K562 (cell line): ENCODE measurements around the gene WDPCP. TPM values are rescaled to one million over a fixed set of nuclear protein-coding genes. Genes with fewer than 3 reads are reported as not detected.

ENCODE experiments used
- ATAC-seq: fragments of 200-7000 bp; cut with Tn5 transposase; 3 replicates; pipeline ENCODE4 v1.9.1; 2020; ENCODE audit warnings: moderate library complexity
- BruUV-seq: library from RNA; stranded (reverse); fragments of 400-500 nt; replicated peaks from 2 replicates; lab custom pipeline; 2021; lab: Mats Ljungman, UMichigan
- CTCF ChIA-PET: fragments of 300-600 bp; formaldehyde crosslinking; extraction: SDS; loops from one replicate; lab custom pipeline; 2021; ENCODE audit warnings: low intra/inter-chr PET ratio; lab: Yijun Ruan, JAX
- POLR2A ChIA-PET: fragments of 300-600, 350-650 bp; sonication (Branson Sonifier 250); formaldehyde crosslinking; extraction: SDS; loops from one replicate; lab custom pipeline; 2021; ENCODE audit warnings: antibody characterized with exemption, inconsistent platforms; lab: Yijun Ruan, JAX
- DNase-seq, 4 experiments: peaks; one replicate each; pipeline versions ENCODE4 v3.0.0 to v3.0.0-alpha.2; 2011 to 2018; ENCODE audit warnings: low spot score in 3 of 4, mixed read lengths in 3 of 4; ENCODE audit errors: extremely low read depth in 1 of 4
- FAIRE-seq: peaks from 2 replicates; lab custom pipeline; 2011; peaks lifted over from hg19 to GRCh38; lab: Jason Lieb, UNC
- H2AFZ ChIP-seq: 2 replicates; pipeline ENCODE4 v1.6.0; 2011; ENCODE audit warnings: low read depth, low read length, control low read depth, inconsistent platforms
- H3K27ac ChIP-seq: fragments of 200-600 bp; 3 replicates; pipeline ENCODE4 v1.8.0; 2011; ENCODE audit warnings: low read depth, mild to moderate bottlenecking, control low read depth, inconsistent platforms, low read length, moderate library complexity, mixed read lengths; ENCODE audit errors: extremely low read depth
- H3K27me3 ChIP-seq, 2 experiments: fragments of 300-600 bp in 1 of 2; 2 replicates in 1 of 2; 3 replicates in 1 of 2; pipeline versions ENCODE4 v1.6.0 to v1.8.0; 2011; ENCODE audit warnings: inconsistent platforms in 2 of 2, low read length in 2 of 2, mild to moderate bottlenecking in 1 of 2, mixed read lengths in 1 of 2, moderate library complexity in 1 of 2; ENCODE audit not compliant: control insufficient read depth in 2 of 2, insufficient read depth in 2 of 2
- H3K36me3 ChIP-seq: fragments of 300-600 bp; 3 replicates; pipeline ENCODE4 v1.8.0; 2011; ENCODE audit warnings: mild to moderate bottlenecking, low read length, inconsistent platforms; ENCODE audit not compliant: control insufficient read depth, insufficient read depth
- H3K4me1 ChIP-seq, 2 experiments: fragments of 200-600 bp in 1 of 2; replicated peaks in 1 of 2; 2 replicates in 1 of 2; 3 replicates in 1 of 2; pipeline versions ENCODE4 v1.5.1 to v1.8.0; 2011; ENCODE audit warnings: inconsistent platforms in 2 of 2, low read length in 2 of 2, mild to moderate bottlenecking in 1 of 2, mixed read lengths in 1 of 2, moderate library complexity in 1 of 2; ENCODE audit not compliant: control insufficient read depth in 2 of 2, insufficient read depth in 2 of 2
- H3K4me2 ChIP-seq: 2 replicates; pipeline ENCODE4 v1.6.1; 2011; ENCODE audit warnings: low read length, control low read depth, inconsistent platforms, mixed read lengths; ENCODE audit not compliant: insufficient read depth
- H3K4me3 ChIP-seq: fragments of 200-600 bp; sonication (generic), shearing (Covaris generic); 2 replicates; pipeline ENCODE4 v1.5.1; 2016; ENCODE audit warnings: control low read depth, inconsistent platforms
- H3K79me2 ChIP-seq: fragments of 200-600 bp; 3 replicates; pipeline ENCODE4 v1.8.0; 2011; ENCODE audit warnings: low read length, inconsistent platforms; ENCODE audit not compliant: control insufficient read depth, insufficient read depth
- H3K9ac ChIP-seq, 2 experiments: 2 replicates each; pipeline versions ENCODE4 v1.6.0 to v1.6.1; 2011; ENCODE audit warnings: low read depth in 2 of 2, low read length in 2 of 2, control low read depth in 1 of 2, inconsistent platforms in 1 of 2, mild to moderate bottlenecking in 1 of 2, mixed read lengths in 1 of 2; ENCODE audit not compliant: insufficient read depth in 1 of 2
- H3K9me1 ChIP-seq: one replicate; pipeline ENCODE4 v1.6.0; 2011; ENCODE audit warnings: inconsistent platforms, mild to moderate bottlenecking, low read length, moderate library complexity; ENCODE audit not compliant: control insufficient read depth, insufficient read depth
- H3K9me3 ChIP-seq: replicated peaks from 2 replicates; pipeline ENCODE4 v1.5.1; 2011; ENCODE audit warnings: low read depth, low read length, inconsistent platforms; ENCODE audit not compliant: control insufficient read depth, insufficient read depth
- H4K20me1 ChIP-seq: replicated peaks from 2 replicates; pipeline ENCODE4 v1.6.1; 2011; ENCODE audit warnings: low read length, inconsistent platforms, mixed read lengths; ENCODE audit not compliant: control insufficient read depth, insufficient read depth
- ATF3 ChIP-seq, 2 experiments: fragments of 450-650 bp in 1 of 2; sonication (generic) in 1 of 2; formaldehyde crosslinking in 1 of 2; IDR thresholded peaks in 1 of 2; conservative IDR thresholded peaks in 1 of 2; 2 replicates each; pipeline versions ENCODE4 v1.6.1 to v1.8.1; 2016 to 2023; ENCODE audit warnings: mild to moderate bottlenecking in 2 of 2, moderate library complexity in 2 of 2, inconsistent platforms in 1 of 2, missing genetic modification reagents in 1 of 2
- CREBBP ChIP-seq: IDR thresholded peaks from one replicate; pipeline ENCODE4 v1.6.1; 2012; ENCODE audit warnings: low read depth, mild to moderate bottlenecking, control low read depth, inconsistent platforms, low read length
- DPF2 ChIP-seq: fragments of 450-650 bp; IDR thresholded peaks from 2 replicates; pipeline ENCODE4 v1.6.1; 2016
- EP300 ChIP-seq: IDR thresholded peaks from 2 replicates; pipeline ENCODE4 v1.6.1; 2012; ENCODE audit warnings: low read length, improper control_type of control experiment
- FOSL1 ChIP-seq: fragments of 200-800 bp; sonication (Bioruptor generic); conservative IDR thresholded peaks from 2 replicates; pipeline ENCODE4 v1.6.1; 2016; ENCODE audit warnings: missing genetic modification characterization, missing compliant biosample characterization
- TAL1 ChIP-seq: fragments of 450-650 bp; IDR thresholded peaks from 2 replicates; pipeline ENCODE4 v1.6.1; 2016; ENCODE audit warnings: mild to moderate bottlenecking
- WGBS: fragments of 100-300 bp; shearing (Covaris generic); methylation state at CpG from one replicate; pipeline ENCODE4 v1.1.6; 2016; ENCODE audit warnings: low coverage, mixed read lengths; ENCODE audit not compliant: insufficient coverage; ENCODE audit errors: missing lambda C conversion rate; 5-methylcytosine and 5-hydroxymethylcytosine counted together
- in situ Hi-C: fragments of 300-500 bp; cut with MboI; formaldehyde crosslinking; loops from 4 replicates; pipeline ENCODE4 v1.15.0; 2018; ENCODE audit warnings: inconsistent platforms, mixed read lengths
- intact Hi-C: fragments of 100-400 bp; cut with micrococcal nuclease; formaldehyde crosslinking; loops from 2 replicates; pipeline ENCODE4 v1.14.2; 2022
- polyA plus RNA-seq, 8 experiments: library from polyadenylated mRNA; depleted of rRNA in 4 of 8; stranded (reverse) in 5 of 8; unstranded in 3 of 8; fragments of >200 nt; fragmentation: Nextera tagmentation in 2 of 8; fragmentation: Illumina TruSeq in 1 of 8; extraction: Ambion mirVana in 2 of 8; extraction: Trizol in 1 of 8; gene quantifications; 2 replicates each; pipeline versions ENCODE4 v1.2.1 to v1.2.3, GENCODE V29; 2011 to 2014; ENCODE audit warnings: inconsistent platforms in 1 of 8, missing spikeins in 1 of 8
- total RNA-seq, 7 experiments: library from RNA; depleted of rRNA in 6 of 7; stranded (reverse); fragments of >200 nt in 6 of 7; fragmentation: Illumina TruSeq in 2 of 7; extraction: Trizol in 2 of 7; gene quantifications; 2 replicates each; pipeline versions ENCODE4 v1.2.1 to v1.2.3, GENCODE V29; 2011 to 2021; ENCODE audit warnings: low replicate concordance in 1 of 7

The WDPCP gene
- total and polyA plus RNA-seq, 9 of the 15 experiments (the other 6 are each of a cell fraction or from before 2014, with no cell fraction given), result 1.4 to 6.4 (median 5.5) TPM

GRCh38 chr2:63092401-63092800 is 495.9 kb downstream of the WDPCP start (continued):
- no peak for TF ChIP-seq EP300

GRCh38 chr2:63086687-63087086 is 501.6 kb downstream of the WDPCP start:
- Histone ChIP-seq H3K4me2 (no peak overlapping the region), H2AFZ (no peak overlapping the region), H3K4me1 (no peaks in the 10 kb centered on the region), H3K79me2 (no peaks in the 10 kb centered on the region), H3K27ac (no peak overlapping the region), H3K9ac (no peak overlapping the region), H3K9me1 (no peaks in the 10 kb centered on the region), H3K36me3 (no peaks in the 10 kb centered on the region), H3K9me3 (no peaks in the 10 kb centered on the region), H4K20me1 (no peaks in the 10 kb centered on the region), H3K27me3 (no peaks in the 10 kb centered on the region), H3K4me3 (no peak overlapping the region)
- no peak for DNase-seq
- CTCF ChIA-PET, result no interaction called here
- BruUV-seq, result no TSS peak
- 0% methylated on average over 1 of the region's 1 CpG for WGBS
- FAIRE-seq, result no peak
- in situ Hi-C loops, result no loop called here
- POLR2A ChIA-PET, result no interaction called here
- intact Hi-C loops, result no loop called here
- TF ChIP-seq CREBBP (no peak), DPF2 (no peak), TAL1 (no peak), FOSL1 (tag) (no peak), ATF3 (IDR thresholded peaks at IDR 0.05) (peak; percentile 37), ATF3 (CRISPR knock-in tag; conservative IDR thresholded peaks at IDR 0.05) (no peak)
- ATAC-seq, result no peak
